HepG2 (cell line): Measurements from ENCODE around the gene TNXB. TPM values are rescaled to one million over a fixed set of nuclear protein-coding genes. Genes with fewer than 3 reads are reported as not detected.

Experiments used
- ATAC-seq: fragments of 200-7000 bp; cut with Tn5 transposase; 3 replicates; pipeline ENCODE4 v1.9.1; 2020; ENCODE audit warnings: mild to moderate bottlenecking, moderate library complexity
- BruUV-seq: library from RNA; stranded (reverse); fragments of 400-500 nt; replicated peaks from 2 replicates; lab custom pipeline; 2021; lab: Mats Ljungman, UMichigan
- CTCF ChIA-PET: fragments of 300-600 bp; formaldehyde crosslinking; extraction: SDS; loops from one replicate; lab custom pipeline; 2021; ENCODE audit warnings: low total read pairs, inconsistent platforms, low intra/inter-chr PET ratio; lab: Yijun Ruan, JAX
- POLR2A ChIA-PET: fragments of 350-600 bp; sonication (Branson Sonifier 250); formaldehyde crosslinking; loops from one replicate; lab custom pipeline; 2020; ENCODE audit warnings: antibody characterized with exemption, inconsistent platforms; lab: Yijun Ruan, JAX
- DNase-seq: peaks from one replicate; pipeline ENCODE4 v3.0.0-alpha.2; 2015; ENCODE audit warnings: low spot score
- FAIRE-seq: peaks from 3 replicates; lab custom pipeline; 2011; peaks lifted over from hg19 to GRCh38; lab: Jason Lieb, UNC
- H2AFZ ChIP-seq: one replicate; pipeline ENCODE4 v1.6.1; 2011; ENCODE audit warnings: low read length, inconsistent platforms
- H3K27ac ChIP-seq: fragments of 300-600 bp; 3 replicates; pipeline ENCODE4 v1.8.0; 2011; ENCODE audit warnings: mixed run types, mild to moderate bottlenecking, mixed read lengths, low read length, inconsistent platforms; ENCODE audit not compliant: insufficient read depth; ENCODE audit errors: extremely low read length
- H3K27me3 ChIP-seq, 2 experiments: fragments of 200-600 bp in 1 of 2; 2 replicates in 1 of 2; 3 replicates in 1 of 2; pipeline versions ENCODE4 v1.6.0 to v1.8.0; 2011; ENCODE audit warnings: low read length in 2 of 2, mild to moderate bottlenecking in 2 of 2, moderate library complexity in 2 of 2, inconsistent platforms in 1 of 2; ENCODE audit not compliant: insufficient read depth in 2 of 2, control insufficient read depth in 1 of 2
- H3K36me3 ChIP-seq, 2 experiments: fragments of 200-600 bp in 1 of 2; replicated peaks in 1 of 2; 2 replicates in 1 of 2; 3 replicates in 1 of 2; pipeline versions ENCODE4 v1.5.1 to v1.8.0; 2011; ENCODE audit warnings: low read length in 2 of 2, inconsistent platforms in 1 of 2; ENCODE audit not compliant: insufficient read depth in 2 of 2, control insufficient read depth in 1 of 2
- H3K4me1 ChIP-seq: 2 replicates; pipeline ENCODE4 v1.5.1; 2012; ENCODE audit warnings: low read length, inconsistent platforms; ENCODE audit not compliant: insufficient read depth
- H3K4me2 ChIP-seq: 2 replicates; pipeline ENCODE4 v1.6.0; 2011; ENCODE audit warnings: low read depth, low read length, inconsistent platforms
- H3K4me3 ChIP-seq, 3 experiments: fragments of 200-600 bp in 1 of 3; sonication (generic), shearing (Covaris generic) in 1 of 3; replicated peaks in 1 of 3; 2 replicates each; pipeline ENCODE4 v1.5.1; 2011 to 2016; ENCODE audit warnings: low read length in 3 of 3, inconsistent platforms in 2 of 3, low read depth in 2 of 3, mild to moderate bottlenecking in 2 of 3, control low read depth in 1 of 3, mixed read lengths in 1 of 3; ENCODE audit not compliant: insufficient read depth in 1 of 3
- H3K79me2 ChIP-seq: one replicate; pipeline ENCODE4 v1.6.1; 2011; ENCODE audit warnings: low read length, inconsistent platforms; ENCODE audit not compliant: insufficient read depth
- H3K9ac ChIP-seq: 2 replicates; pipeline ENCODE4 v1.6.0; 2011; ENCODE audit warnings: mild to moderate bottlenecking, low read depth, low read length, inconsistent platforms; ENCODE audit not compliant: insufficient read depth
- H3K9me3 ChIP-seq: 2 replicates; pipeline ENCODE4 v1.5.1; 2012; ENCODE audit warnings: mild to moderate bottlenecking, low read length
- H4K20me1 ChIP-seq: 2 replicates; pipeline ENCODE4 v1.6.0; 2011; ENCODE audit warnings: inconsistent platforms, mild to moderate bottlenecking, low read length, moderate library complexity; ENCODE audit not compliant: insufficient read depth
- BRD4 ChIP-seq: sonication (generic); formaldehyde crosslinking; IDR thresholded peaks from 2 replicates; pipeline ENCODE4 v1.4.0; 2020; ENCODE audit warnings: missing genetic modification reagents
- FOXM1 ChIP-seq: sonication (generic); formaldehyde crosslinking; IDR thresholded peaks from 2 replicates; pipeline ENCODE4 v1.5.0; 2020; ENCODE audit warnings: missing genetic modification reagents
- GABPB1 ChIP-seq: IDR thresholded peaks from 2 replicates; pipeline ENCODE4 v1.6.1; 2016; ENCODE audit warnings: mild to moderate bottlenecking, missing genetic modification reagents, moderate library complexity, missing compliant biosample characterization
- IRF2 ChIP-seq: IDR thresholded peaks from 2 replicates; pipeline ENCODE4 v1.6.1; 2018; ENCODE audit warnings: missing genetic modification reagents, missing compliant biosample characterization
- ZNF432 ChIP-seq: sonication (generic); formaldehyde crosslinking; IDR thresholded peaks from 2 replicates; pipeline ENCODE4 v1.5.0; 2020; ENCODE audit warnings: missing genetic modification reagents, mild to moderate bottlenecking, borderline replicate concordance
- ZNF598 ChIP-seq: sonication (generic); formaldehyde crosslinking; IDR thresholded peaks from 2 replicates; pipeline ENCODE4 v1.5.1; 2020; ENCODE audit warnings: mild to moderate bottlenecking, missing genetic modification reagents, borderline replicate concordance
- ZNF724P ChIP-seq: sonication (generic); formaldehyde crosslinking; IDR thresholded peaks from 2 replicates; pipeline ENCODE4 v1.8.0; 2022; ENCODE audit warnings: missing genetic modification reagents, borderline replicate concordance
- WGBS: methylation state at CpG from one replicate; pipeline ENCODE4 v1.1.6; 2017; ENCODE audit warnings: low lambda C conversion rate; 5-methylcytosine and 5-hydroxymethylcytosine counted together
- in situ Hi-C: cut with HindIII; loops from 2 replicates; pipeline ENCODE4 v1.10.0; 2017; ENCODE audit warnings: low pct_unique_long_range_greater_than_20kb; ENCODE audit not compliant: extremely low pct_ligation_motif_present
- intact Hi-C: fragments of 100-400 bp; cut with micrococcal nuclease; formaldehyde crosslinking; loops from one replicate; pipeline ENCODE4 v1.10.0; 2022; ENCODE audit not compliant: unreplicated experiment
- polyA plus RNA-seq, 8 experiments: library from polyadenylated mRNA; depleted of rRNA in 3 of 8; stranded (reverse) in 7 of 8; unstranded in 1 of 8; fragments of >200 nt; fragmentation: Illumina TruSeq in 4 of 8; extraction: Trizol in 4 of 8; gene quantifications; 2 replicates each; pipeline versions ENCODE4 v1.2.1 to v1.2.3, GENCODE V29; 2011 to 2016; ENCODE audit warnings: low read depth in 4 of 8, missing spikeins in 1 of 8, mixed read lengths in 1 of 8; ENCODE audit not compliant: insufficient read depth in 1 of 8
- total RNA-seq, 5 experiments: library from RNA; depleted of rRNA; stranded (reverse); fragments of >200 nt; fragmentation: Illumina TruSeq; extraction: Trizol; gene quantifications; 2 replicates each; pipeline ENCODE4 v1.2.3, GENCODE V29; 2016; ENCODE audit warnings: low read depth in 1 of 5
- TF ChIP-seq, protein P1 (sequence below): sonication (generic); formaldehyde crosslinking; IDR thresholded peaks from 2 replicates; pipeline ENCODE4 v1.5.1; 2020; ENCODE audit warnings: mild to moderate bottlenecking, moderate library complexity, missing genetic modification reagents
- TF ChIP-seq, protein P2 (sequence below): sonication (generic); formaldehyde crosslinking; IDR thresholded peaks from 2 replicates; pipeline ENCODE4 v1.8.1; 2022; ENCODE audit warnings: mild to moderate bottlenecking, missing genetic modification reagents
- TF ChIP-seq, protein P3 (sequence below): IDR thresholded peaks from 2 replicates; pipeline ENCODE4 v1.6.1; 2012; ENCODE audit warnings: low read length, improper control_type of control experiment

TNXB gene
- total and polyA plus RNA-seq, 2 of the 13 experiments (the other 11 are each of a cell fraction or from before 2014, with no cell fraction given): 1.6 to 2.7 TPM

DNA sequence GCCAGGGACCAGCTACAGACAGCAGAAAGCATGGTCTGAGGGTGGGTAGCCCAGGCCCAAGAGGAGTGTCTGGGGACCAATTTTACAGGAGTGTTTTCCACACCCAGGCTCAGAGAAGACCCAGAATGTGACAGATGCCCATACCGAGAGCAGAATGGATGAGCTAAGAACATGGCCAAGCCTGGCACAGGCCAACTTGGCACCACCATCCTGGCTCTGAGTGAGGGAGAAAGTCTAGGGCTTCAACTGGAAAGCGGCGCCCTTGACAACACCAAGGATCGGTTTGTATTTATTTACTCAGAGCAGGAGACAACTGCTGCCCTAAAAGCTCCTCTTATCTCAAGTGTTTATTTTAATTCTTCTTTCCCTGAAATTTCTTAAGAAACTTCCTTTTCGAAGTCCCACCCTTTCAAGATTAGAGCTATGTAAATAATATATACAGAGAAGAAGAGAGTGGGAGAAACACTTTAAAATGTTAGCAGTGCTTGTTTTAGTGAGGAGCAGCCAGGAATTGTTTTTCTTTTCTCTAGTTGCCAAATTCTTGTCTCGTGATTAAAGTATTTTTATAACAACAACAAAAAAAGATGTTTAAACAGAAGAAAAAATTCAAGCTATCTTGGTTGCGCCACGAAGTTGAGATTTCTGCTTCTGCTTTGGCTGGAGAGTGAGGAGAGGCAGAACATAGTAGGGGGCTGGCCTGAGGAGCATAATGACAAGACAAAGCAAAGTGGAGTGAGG, 16.2 kb downstream of the TNXB start:
- H3K4me2 ChIP-seq: no peak overlapping the region
- H3K9ac ChIP-seq: no peak overlapping the region
- POLR2A ChIA-PET: no interaction called here

More for the DNA sequence above, 16.2 kb downstream of the TNXB start:
- ATAC-seq (no peak), FAIRE-seq (no peak), DNase-seq (no peak)
- no TSS peak for BruUV-seq
- in situ Hi-C loops (loop anchor here (25.0 kb wide), 1 partner anchor 694 kb away; no protein-coding TSS in a partner anchor), intact Hi-C loops (no loop called here)
- H3K79me2 ChIP-seq: no peaks in the 10 kb centered on the region
- no peak overlapping the region for H2AFZ ChIP-seq
- H3K9me3 ChIP-seq: no peaks in the 10 kb centered on the region
- H3K4me3 ChIP-seq: no peak overlapping the region
- CTCF ChIA-PET: no interaction called here
- no peaks in the 10 kb centered on the region for H4K20me1 ChIP-seq
- TF ChIP-seq FOXM1 (CRISPR knock-in tag) (no peak), GABPB1 (CRISPR knock-in tag) (no peak), ZNF432 (no peak), ZNF724P (CRISPR knock-in tag) (no peak), BRD4 (CRISPR knock-in tag) (no peak), ZNF598 (CRISPR knock-in tag) (no peak), IRF2 (CRISPR knock-in tag) (no peak)
- TF ChIP-seq, protein P1, sequence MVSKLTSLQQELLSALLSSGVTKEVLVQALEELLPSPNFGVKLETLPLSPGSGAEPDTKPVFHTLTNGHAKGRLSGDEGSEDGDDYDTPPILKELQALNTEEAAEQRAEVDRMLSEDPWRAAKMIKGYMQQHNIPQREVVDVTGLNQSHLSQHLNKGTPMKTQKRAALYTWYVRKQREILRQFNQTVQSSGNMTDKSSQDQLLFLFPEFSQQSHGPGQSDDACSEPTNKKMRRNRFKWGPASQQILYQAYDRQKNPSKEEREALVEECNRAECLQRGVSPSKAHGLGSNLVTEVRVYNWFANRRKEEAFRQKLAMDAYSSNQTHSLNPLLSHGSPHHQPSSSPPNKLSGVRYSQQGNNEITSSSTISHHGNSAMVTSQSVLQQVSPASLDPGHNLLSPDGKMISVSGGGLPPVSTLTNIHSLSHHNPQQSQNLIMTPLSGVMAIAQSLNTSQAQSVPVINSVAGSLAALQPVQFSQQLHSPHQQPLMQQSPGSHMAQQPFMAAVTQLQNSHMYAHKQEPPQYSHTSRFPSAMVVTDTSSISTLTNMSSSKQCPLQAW (CRISPR knock-in tag): no peak
- TF ChIP-seq, protein P2, sequence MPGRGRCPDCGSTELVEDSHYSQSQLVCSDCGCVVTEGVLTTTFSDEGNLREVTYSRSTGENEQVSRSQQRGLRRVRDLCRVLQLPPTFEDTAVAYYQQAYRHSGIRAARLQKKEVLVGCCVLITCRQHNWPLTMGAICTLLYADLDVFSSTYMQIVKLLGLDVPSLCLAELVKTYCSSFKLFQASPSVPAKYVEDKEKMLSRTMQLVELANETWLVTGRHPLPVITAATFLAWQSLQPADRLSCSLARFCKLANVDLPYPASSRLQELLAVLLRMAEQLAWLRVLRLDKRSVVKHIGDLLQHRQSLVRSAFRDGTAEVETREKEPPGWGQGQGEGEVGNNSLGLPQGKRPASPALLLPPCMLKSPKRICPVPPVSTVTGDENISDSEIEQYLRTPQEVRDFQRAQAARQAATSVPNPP: no peak
- TF ChIP-seq, protein P3, sequence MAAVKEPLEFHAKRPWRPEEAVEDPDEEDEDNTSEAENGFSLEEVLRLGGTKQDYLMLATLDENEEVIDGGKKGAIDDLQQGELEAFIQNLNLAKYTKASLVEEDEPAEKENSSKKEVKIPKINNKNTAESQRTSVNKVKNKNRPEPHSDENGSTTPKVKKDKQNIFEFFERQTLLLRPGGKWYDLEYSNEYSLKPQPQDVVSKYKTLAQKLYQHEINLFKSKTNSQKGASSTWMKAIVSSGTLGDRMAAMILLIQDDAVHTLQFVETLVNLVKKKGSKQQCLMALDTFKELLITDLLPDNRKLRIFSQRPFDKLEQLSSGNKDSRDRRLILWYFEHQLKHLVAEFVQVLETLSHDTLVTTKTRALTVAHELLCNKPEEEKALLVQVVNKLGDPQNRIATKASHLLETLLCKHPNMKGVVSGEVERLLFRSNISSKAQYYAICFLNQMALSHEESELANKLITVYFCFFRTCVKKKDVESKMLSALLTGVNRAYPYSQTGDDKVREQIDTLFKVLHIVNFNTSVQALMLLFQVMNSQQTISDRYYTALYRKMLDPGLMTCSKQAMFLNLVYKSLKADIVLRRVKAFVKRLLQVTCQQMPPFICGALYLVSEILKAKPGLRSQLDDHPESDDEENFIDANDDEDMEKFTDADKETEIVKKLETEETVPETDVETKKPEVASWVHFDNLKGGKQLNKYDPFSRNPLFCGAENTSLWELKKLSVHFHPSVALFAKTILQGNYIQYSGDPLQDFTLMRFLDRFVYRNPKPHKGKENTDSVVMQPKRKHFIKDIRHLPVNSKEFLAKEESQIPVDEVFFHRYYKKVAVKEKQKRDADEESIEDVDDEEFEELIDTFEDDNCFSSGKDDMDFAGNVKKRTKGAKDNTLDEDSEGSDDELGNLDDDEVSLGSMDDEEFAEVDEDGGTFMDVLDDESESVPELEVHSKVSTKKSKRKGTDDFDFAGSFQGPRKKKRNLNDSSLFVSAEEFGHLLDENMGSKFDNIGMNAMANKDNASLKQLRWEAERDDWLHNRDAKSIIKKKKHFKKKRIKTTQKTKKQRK: no peak
- no peak overlapping the region for H3K27ac ChIP-seq
- H3K27me3 ChIP-seq: peaks cover 19 to 54% of the 10 kb centered on the region in 2 experiments
- no peaks in the 10 kb centered on the region for H3K36me3 ChIP-seq
- peaks cover 30% of the 10 kb centered on the region for H3K4me1 ChIP-seq
- 22% methylated on average over 7 of the region's 8 CpGs for whole genome bisulfite sequencing
